Superior temporal gyrus (tissue), 1 donor: ENCODE data around the gene HAND2.
A peak's percentile ranks its signal among the peaks of the same experiment; 100 is the strongest.

Experiments used
- DNase-seq: peaks from one replicate; pipeline ENCODE4 v3.0.0-alpha.2; 2016; ENCODE audit errors: extremely low spot score

HAND2 gene

DNA sequence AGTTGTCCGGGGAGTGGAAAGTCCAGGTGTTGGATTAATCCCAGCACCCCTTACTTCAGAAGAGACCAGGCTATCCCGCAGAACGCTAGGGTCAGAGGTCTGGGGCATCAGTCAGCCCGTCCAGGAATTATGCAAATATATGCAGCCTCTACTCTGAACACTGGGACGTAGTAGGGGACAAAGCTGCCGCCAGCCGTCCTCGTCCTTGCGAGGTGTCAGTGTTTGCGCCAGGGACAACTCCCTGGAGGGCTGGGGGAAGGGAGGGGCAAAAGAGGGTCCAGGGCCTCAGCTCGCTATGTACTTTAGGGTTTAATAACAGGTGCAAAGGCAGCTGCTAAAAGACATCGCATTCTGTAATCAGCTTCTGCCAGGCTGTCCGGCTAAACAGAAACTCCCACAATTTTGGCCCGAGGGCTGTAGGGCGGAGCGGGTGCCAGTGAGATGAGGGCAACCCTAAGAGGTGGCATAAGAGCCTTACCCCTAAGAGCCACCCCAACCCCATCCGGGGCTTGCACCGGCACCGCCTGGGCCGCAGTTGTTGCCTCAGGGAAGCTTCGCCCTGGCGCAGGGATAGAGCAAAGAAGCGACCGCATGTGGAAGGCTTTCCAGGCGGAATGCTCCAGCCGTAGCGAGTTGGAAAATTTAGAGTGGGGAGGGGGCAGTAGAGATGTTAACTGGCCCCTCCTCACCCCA, 8.4 kb downstream of the HAND2 start:
- DNase-seq, result no peak

GRCh38 chr4:173520921-173521466, 9.0 kb downstream of the HAND2 start:
- no peak for DNase-seq

- DNase-seq, result no peak
Measured at GRCh38 chr4:173519111-173520101, 10.6 kb downstream of the HAND2 start.

GRCh38 chr4:173518425-173519102, 11.5 kb downstream of the HAND2 start:
- DNase-seq, result no peak

DNA sequence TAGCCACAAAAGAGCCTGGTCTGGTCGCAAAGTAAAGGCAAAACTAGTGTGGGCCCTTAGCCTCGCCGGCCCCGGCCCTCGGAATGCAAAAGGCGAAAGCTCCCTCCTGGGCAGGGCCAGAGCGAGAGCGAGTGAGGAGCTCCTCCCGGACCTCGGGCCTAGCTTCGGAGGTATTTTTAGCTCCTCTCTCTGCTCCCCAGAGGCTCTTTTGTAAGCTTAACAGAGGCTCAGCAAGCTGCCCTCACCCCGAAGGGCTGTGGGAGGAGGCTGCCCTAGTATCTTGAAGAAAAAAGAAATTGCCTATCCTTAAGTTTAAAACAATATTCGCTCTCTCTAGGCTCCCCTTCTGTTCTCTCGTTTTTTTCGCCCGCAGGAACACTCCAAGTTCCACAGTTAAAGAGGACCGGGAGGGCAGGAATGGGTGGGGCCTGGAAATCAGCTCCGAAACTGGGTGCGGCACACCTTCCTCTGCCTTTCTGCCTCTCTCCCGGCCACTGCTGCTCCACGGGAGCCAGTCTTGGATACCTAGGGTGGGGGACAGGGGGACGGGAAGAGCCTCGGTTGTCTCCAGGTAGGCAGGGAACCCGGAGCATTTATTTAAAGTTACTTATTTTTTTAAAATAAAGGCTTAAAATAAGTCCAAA, 12.1 kb downstream of the HAND2 start:
- DNase-seq, result no peak

DNA sequence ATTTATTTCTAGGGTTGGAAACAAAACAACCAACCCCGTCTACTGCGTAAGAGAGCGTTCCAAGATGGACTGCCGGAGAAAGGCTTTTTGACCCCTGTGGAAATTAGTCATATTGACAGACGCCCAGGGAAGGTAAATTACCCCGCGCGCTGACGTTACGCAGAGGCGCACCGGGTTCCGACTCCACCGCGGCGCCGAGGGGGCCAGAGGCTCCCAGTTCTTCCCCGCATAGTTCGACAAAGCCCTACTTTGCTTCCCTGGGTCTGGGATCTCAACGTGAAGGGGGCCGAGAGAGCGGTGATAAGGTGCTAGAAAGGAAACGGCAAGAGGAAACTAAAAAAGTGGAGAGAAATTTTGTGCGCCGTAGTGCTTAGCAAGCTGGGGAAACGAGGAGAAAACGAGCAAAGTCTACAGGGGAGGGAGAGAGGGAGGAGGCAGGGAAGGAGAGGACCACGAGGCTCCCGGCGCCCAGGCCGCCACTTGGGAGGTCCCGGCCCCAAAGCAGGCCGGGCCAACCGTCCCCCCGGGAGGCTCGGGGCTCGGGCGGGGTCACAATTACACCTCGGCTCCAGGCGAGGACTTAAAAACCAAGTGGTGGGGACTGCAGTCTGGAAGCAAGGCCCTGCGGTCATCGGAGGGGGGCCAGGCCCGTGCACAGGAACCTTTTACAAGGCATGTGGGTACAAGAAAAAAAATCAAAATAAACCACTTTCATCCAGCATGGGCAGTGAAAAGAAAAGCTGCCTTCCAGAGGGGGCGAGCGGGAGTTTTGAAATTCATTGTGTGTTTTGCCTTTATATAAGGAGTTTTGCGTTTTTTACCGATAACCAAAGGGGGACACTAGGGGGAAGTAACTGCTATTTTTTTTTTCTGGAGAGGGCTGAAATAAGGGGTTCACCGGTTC, 13.2 kb downstream of the HAND2 start:
- DNase-seq, result no peak

GRCh38 chr4:173515458-173515857, 14.6 kb downstream of the HAND2 start:
- DNase-seq, result no peak

DNA sequence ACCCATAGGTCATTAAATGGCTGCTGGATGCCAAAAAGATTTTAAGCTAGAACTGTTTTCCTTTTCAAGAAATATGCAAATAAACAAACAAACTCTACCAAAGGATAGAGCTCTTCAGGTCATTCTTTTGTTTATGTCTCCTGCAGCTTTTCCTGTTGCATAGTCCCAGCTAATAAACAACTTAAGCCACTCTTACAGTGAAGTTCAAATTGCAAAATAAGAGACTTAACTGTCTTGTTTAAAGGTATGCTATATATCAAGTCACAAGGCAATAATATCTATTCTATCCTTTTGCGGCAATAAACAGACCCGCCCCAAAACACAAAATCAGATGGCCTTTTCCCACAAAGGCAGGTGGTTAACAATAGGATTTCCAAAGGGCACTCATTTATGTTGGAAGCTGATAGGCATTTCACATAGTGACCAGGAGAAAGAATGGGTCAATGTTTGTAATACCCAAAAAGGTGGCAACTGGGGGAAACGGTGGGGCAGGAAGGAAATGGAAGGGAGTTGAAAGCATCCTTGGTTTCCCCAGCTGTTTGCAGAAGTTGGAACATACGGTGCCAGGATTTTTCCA, 15.3 kb downstream of the HAND2 start:
- DNase-seq, result no peak

GRCh38 chr4:173513651-173514050, 16.4 kb downstream of the HAND2 start:
- DNase-seq, result no peak

- DNase-seq, result no peak
Measured at GRCh38 chr4:173511787-173512361, 18.2 kb downstream of the HAND2 start.

- DNase-seq, result no peak
Measured at GRCh38 chr4:173509036-173510001, 20.7 kb downstream of the HAND2 start.

DNA sequence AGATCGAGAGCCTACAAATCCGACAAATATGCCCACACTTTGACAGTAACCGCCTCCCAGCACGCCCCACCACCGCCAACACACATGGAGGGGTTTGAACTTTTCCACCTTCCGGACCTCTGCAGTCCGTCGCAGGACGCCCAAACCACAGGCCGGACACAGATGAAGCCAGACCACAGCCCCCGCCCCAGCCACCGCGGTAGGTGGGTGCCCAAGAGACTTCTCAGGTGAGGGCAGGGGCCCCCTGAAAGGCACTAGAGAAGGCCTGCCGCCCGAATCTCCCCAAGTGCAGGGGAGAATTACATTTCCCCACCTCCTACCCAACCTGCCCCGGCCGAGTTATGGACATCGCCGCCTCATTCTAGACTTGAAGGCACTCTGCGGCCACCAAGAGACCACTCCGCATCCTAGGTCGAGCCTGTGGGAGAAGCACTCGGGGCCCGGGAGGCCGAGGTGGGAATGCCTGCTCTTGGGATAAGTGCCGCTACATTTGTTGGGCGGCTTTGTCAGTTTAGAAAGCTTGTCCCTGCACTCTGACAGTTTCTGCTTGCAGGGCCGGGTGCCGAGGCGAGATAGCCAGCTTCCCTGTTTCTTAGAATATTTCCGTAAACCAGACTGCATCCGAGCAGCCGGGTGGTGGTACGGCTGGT, 21.5 kb downstream of the HAND2 start:
- no peak for DNase-seq

DNA sequence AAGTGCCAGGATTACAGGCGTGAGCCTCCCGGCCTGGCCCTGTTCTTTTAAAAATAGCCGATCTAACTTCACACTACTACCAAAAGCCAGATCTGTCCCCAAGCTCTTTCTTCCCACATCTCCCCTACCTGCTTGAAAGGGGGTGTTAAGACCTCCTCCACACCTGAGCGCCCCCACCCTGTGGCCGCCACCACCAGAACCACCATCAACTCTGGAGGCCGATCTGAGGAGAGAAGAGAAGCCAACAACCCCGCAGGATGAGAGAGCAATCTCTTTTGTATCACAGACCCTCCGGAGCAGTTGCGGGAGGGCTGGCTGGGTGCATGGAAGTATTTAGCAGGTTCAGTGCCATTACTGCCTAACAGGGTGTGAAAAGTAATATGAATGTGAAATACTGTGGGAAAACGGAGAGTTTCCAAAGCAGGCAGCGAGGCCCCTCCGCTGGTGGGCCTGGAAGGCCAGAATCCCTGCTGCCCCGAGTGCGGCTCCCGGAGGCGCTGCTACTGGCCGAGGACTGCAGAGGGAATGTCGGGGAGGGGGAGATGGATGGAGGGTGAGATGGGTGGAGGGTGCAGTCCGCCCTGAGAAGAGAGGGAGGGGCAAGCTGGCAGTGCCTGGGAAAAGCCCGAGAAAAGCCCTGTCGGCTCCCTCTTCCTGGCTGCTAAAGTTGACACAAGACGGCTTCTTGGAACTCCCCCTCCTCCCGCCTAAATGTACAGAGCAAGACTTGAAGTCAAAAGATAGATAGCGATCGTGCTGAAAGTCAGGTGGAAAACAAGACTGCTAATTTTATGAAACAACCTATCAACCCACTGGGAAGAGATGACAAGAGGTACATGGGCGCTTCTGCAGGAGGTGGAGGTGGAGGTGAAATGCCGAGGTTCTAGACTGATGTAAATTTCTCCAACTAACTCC, 22.3 kb downstream of the HAND2 start:
- no peak for DNase-seq

DNA sequence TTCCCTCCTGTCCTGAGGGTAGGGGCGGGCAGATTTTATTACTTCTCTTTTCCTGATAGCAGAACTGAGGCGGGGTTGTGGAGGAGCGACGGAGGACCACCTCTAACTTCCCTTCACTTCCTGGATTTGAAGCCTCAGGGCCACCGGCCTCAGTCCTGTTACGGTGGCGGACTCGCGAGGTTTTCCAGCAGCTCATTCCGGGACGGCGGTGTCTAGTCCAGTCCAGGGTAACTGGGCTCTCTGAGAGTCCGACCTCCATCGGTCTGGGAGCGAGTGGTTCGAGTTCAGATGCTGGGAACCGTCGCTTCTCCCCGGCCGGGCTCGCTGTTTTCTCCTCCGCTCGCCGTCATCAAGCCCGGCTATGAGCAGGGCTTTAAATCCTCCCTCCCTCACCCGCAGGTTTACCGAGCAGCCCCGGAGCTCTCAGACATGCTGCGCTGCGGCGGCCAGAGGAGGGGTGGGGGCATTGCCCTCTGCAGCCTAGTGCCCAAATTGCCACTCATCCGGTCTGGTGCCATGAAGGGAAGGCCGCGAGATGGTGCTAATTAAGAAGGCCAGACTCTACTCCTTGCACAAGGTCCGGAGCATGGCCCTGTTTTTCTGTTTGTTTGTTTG, 23.3 kb downstream of the HAND2 start:
- no peak for DNase-seq

- DNase-seq, result peak; percentile 40
Measured at GRCh38 chr4:173505924-173506518, 24.0 kb downstream of the HAND2 start.

DNA sequence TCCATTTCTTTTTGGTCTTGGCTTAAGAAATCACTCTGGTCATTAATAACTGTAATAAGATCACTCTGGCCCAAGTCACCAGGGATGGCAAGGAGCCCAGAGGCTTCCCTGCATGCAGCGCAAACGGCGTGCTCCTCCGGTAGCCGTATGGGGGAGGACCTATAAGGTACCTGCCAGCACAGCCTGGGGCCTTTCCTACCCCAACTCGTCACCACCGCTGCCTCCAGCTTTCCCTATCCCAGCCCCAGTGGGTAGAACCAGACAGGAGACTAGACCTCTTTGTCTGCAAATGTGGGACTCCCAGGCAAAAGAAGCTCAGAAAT, 25.9 kb downstream of the HAND2 start:
- no peak for DNase-seq
